HL-60 (cell line): ENCODE data around the gene FAM120AOS.

Experiments used
- DNase-seq, 2 experiments: peaks; one replicate each; pipeline ENCODE4 v3.0.0-alpha.2; 2010 to 2020; ENCODE audit warnings: low read depth in 1 of 2, low spot score in 1 of 2
- H3K27ac ChIP-seq: fragments of 250-450 bp; sonication (Bioruptor Pico); replicated peaks from 2 replicates; pipeline ENCODE4 v1.5.1; 2020; ENCODE audit warnings: mild to moderate bottlenecking, moderate library complexity
- H3K27me3 ChIP-seq: fragments of 250-450 bp; sonication (Bioruptor Pico); 2 replicates; pipeline ENCODE4 v1.5.1; 2021; ENCODE audit warnings: mild to moderate bottlenecking, moderate library complexity; ENCODE audit not compliant: insufficient read depth, poor library complexity, severe bottlenecking
- H3K4me3 ChIP-seq: replicated peaks from 2 replicates; pipeline ENCODE4 v1.5.1; 2011; ENCODE audit warnings: mild to moderate bottlenecking, control low read depth, low read length; ENCODE audit not compliant: insufficient read depth
- CTCF ChIP-seq: IDR thresholded peaks from one replicate; pipeline ENCODE4 v1.5.1; 2011; ENCODE audit warnings: low read length, control low read depth, inconsistent platforms; ENCODE audit not compliant: insufficient read depth
- GABPA ChIP-seq: IDR thresholded peaks from 2 replicates; pipeline ENCODE4 v1.6.1; 2012; ENCODE audit warnings: low read depth
- POLR2AphosphoS5 ChIP-seq: IDR thresholded peaks from 2 replicates; pipeline ENCODE4 v1.6.1; 2012; ENCODE audit warnings: low read depth
- REST ChIP-seq: IDR thresholded peaks from 2 replicates; pipeline ENCODE4 v1.6.1; 2012; ENCODE audit warnings: low read depth; ENCODE audit not compliant: insufficient replicate concordance
- SPI1 ChIP-seq: IDR thresholded peaks from 2 replicates; pipeline ENCODE4 v1.6.1; 2012; ENCODE audit warnings: low read depth, mild to moderate bottlenecking, borderline replicate concordance

The FAM120AOS gene

GRCh38 chr9:93463638-93464248 is 10.4 kb upstream of the FAM120AOS start:
- H3K27ac ChIP-seq, result no peak overlapping the region
- no peak for TF ChIP-seq POLR2AphosphoS5
- TF ChIP-seq GABPA, result no peak
- TF ChIP-seq CTCF, result no peak
- no peak for TF ChIP-seq SPI1
- no peak for TF ChIP-seq REST

GRCh38 chr9:93461821-93462220 is 8.4 kb upstream of the FAM120AOS start:
- TF ChIP-seq REST, result no peak
- no peak for TF ChIP-seq SPI1
- no peaks in the 10 kb centered on the region for H3K27me3 ChIP-seq
- no peak overlapping the region for H3K27ac ChIP-seq
- no peak overlapping the region for H3K4me3 ChIP-seq
- peak in 1 of 2 experiments; percentile 37 for DNase-seq

More at GRCh38 chr9:93463638-93464248, 10.4 kb upstream of the FAM120AOS start:
- Histone ChIP-seq H3K4me3 (no peak overlapping the region), H3K27me3 (no peaks in the 10 kb centered on the region)
- DNase-seq, result no peak

- H3K27ac ChIP-seq, result no peak overlapping the region
- H3K27me3 ChIP-seq, result no peaks in the 10 kb centered on the region
- no peak for DNase-seq
- no peak for TF ChIP-seq GABPA
- no peak for TF ChIP-seq REST
- TF ChIP-seq POLR2AphosphoS5, result no peak
- TF ChIP-seq SPI1, result no peak
- TF ChIP-seq CTCF, result no peak
- no peak overlapping the region for H3K4me3 ChIP-seq
Measured at GRCh38 chr9:93461414-93461743, 8.0 kb upstream of the FAM120AOS start.
